ENCODE measurements around the gene ZBTB11.

GRCh38 chr3:101665851-101666250 lies 11.1 kb downstream of the ZBTB11 start:
- TF ChIP-seq GATA3 (IDR thresholded peaks at IDR 0.05; ENCODE audit: low read depth, low read length) (no peak), GATA2 (IDR thresholded peaks at IDR 0.05; ENCODE audit: low read depth, low read length) (no peak)
